CD4-positive, alpha-beta T cell treated with Interferon gamma for 1 hour (primary cell): Measurements from ENCODE around the gene INTS14.
A peak's percentile ranks its signal among the peaks of the same experiment; 100 is the strongest.
"Not testable (repeated sequence)": the region's sequence is repeated elsewhere in the genome, so short reads cannot be mapped to it uniquely, and the experiment has no call there.

Source experiments
- DNase-seq: peaks from one replicate; pipeline ENCODE4 v3.0.0-alpha.2; 2020

The INTS14 gene

GRCh38 chr15:65577129-65577996 is 33.6 kb downstream of the INTS14 start:
- no peak for DNase-seq

GRCh38 chr15:65576664-65577063 is 34.3 kb downstream of the INTS14 start:
- no peak for DNase-seq

GRCh38 chr15:65571971-65572370 is 39.0 kb downstream of the INTS14 start:
- no peak for DNase-seq

- no peak for DNase-seq
Measured at GRCh38 chr15:65569728-65570127, 41.2 kb downstream of the INTS14 start.

GRCh38 chr15:65561934-65562333 is 49.0 kb downstream of the INTS14 start:
- DNase-seq: no peak

GRCh38 chr15:65559941-65560340 is 51.0 kb downstream of the INTS14 start:
- no peak for DNase-seq

GRCh38 chr15:65558997-65559760 is 51.8 kb downstream of the INTS14 start:
- DNase-seq: no peak

GRCh38 chr15:65558336-65558735 is 52.6 kb downstream of the INTS14 start:
- no peak for DNase-seq

- DNase-seq: no peak
Measured at GRCh38 chr15:65556622-65557021, 54.3 kb downstream of the INTS14 start.

GRCh38 chr15:65553691-65554090 is 57.2 kb downstream of the INTS14 start:
- no peak for DNase-seq

GRCh38 chr15:65552851-65553250 is 58.1 kb downstream of the INTS14 start:
- not testable (repeated sequence) for DNase-seq

- no peak for DNase-seq
Measured at GRCh38 chr15:65551183-65551582, 59.7 kb downstream of the INTS14 start.

GRCh38 chr15:65550681-65551098 is 60.2 kb downstream of the INTS14 start:
- DNase-seq: no peak

GRCh38 chr15:65549288-65549687 is 61.6 kb downstream of the INTS14 start:
- DNase-seq: not testable (repeated sequence)

GRCh38 chr15:65547841-65548240 is 63.1 kb downstream of the INTS14 start:
- no peak for DNase-seq

- DNase-seq: no peak
Measured at GRCh38 chr15:65541231-65541820, 69.6 kb downstream of the INTS14 start.

- no peak for DNase-seq
Measured at GRCh38 chr15:65540314-65540713, 70.6 kb downstream of the INTS14 start.

GRCh38 chr15:65535192-65535591 is 75.7 kb downstream of the INTS14 start:
- no peak for DNase-seq

GRCh38 chr15:65533057-65533756 is 77.7 kb downstream of the INTS14 start:
- no peak for DNase-seq

GRCh38 chr15:65532738-65533051 is 78.2 kb downstream of the INTS14 start:
- no peak for DNase-seq

GRCh38 chr15:65530318-65531111 is 80.4 kb downstream of the INTS14 start, which contains the start of gene HACD3:
Gene HACD3, plus strand, starts transcription at chr15:65530463. Its CDS starts 169 bp downstream, at chr15:65530632.
- DNase-seq: peak; percentile 87

GRCh38 chr15:65529762-65530317 is 81.1 kb downstream of the INTS14 start:
- no peak for DNase-seq
